Measurements from ENCODE around the gene FAM9B.
"Not testable (repeated sequence)": the region's sequence is repeated elsewhere in the genome, so short reads cannot be mapped to it uniquely, and the experiment has no call there.

Gene FAM9B

GRCh38 chrX:9033989-9034388, at the start of gene FAM9B:
FAM9B (minus strand) TSS chrX:9034127; CDS start chrX:9032986, 1,141 bp downstream.
- DNase-seq (ENCODE audit: low spot score), result no peak

- DNase-seq (ENCODE audit: low spot score), result no peak
These were observed 47.3 kb upstream of the FAM9B start for GRCh38 chrX:9081271-9081670.

- DNase-seq (ENCODE audit: low spot score), result no peak
These were observed 40.4 kb upstream of the FAM9B start for GRCh38 chrX:9074326-9074725.

- DNase-seq (ENCODE audit: low spot score), result no peak
These were observed 38.4 kb upstream of the FAM9B start for GRCh38 chrX:9072281-9072680.

GRCh38 chrX:9071031-9071650, 37.2 kb upstream of the FAM9B start:
- peak; percentile 89 for DNase-seq (ENCODE audit: low spot score)

GRCh38 chrX:9069573-9069972, 35.6 kb upstream of the FAM9B start:
- no peak for DNase-seq (ENCODE audit: low spot score)

- no peak for DNase-seq (ENCODE audit: low spot score)
These were observed 30.8 kb upstream of the FAM9B start for GRCh38 chrX:9064694-9065093.

- DNase-seq (ENCODE audit: low spot score), result no peak
These were observed 28.7 kb upstream of the FAM9B start for GRCh38 chrX:9062641-9063040.

- no peak for DNase-seq (ENCODE audit: low spot score)
These were observed 21.4 kb upstream of the FAM9B start for GRCh38 chrX:9055354-9055753.

- no peak for DNase-seq (ENCODE audit: low spot score)
These were observed 18.2 kb upstream of the FAM9B start for GRCh38 chrX:9052081-9052480.

GRCh38 chrX:9050331-9050730, 16.4 kb upstream of the FAM9B start:
- DNase-seq (ENCODE audit: low spot score), result no peak

GRCh38 chrX:9048801-9049200, 14.9 kb upstream of the FAM9B start:
- DNase-seq (ENCODE audit: low spot score), result no peak

GRCh38 chrX:9038244-9038643, 4.3 kb upstream of the FAM9B start:
- DNase-seq (ENCODE audit: low spot score), result no peak

GRCh38 chrX:9037296-9037695, 3.4 kb upstream of the FAM9B start:
- no peak for DNase-seq (ENCODE audit: low spot score)

- DNase-seq (ENCODE audit: low spot score), result no peak
These were observed 341 bp downstream of the FAM9B start for GRCh38 chrX:9033586-9033985.

GRCh38 chrX:9033179-9033578, 748 bp downstream of the FAM9B start:
- DNase-seq (ENCODE audit: low spot score), result no peak

- DNase-seq (ENCODE audit: low spot score), result no peak
These were observed 10.6 kb downstream of the FAM9B start for GRCh38 chrX:9023293-9023692.

GRCh38 chrX:9019151-9019550, 14.8 kb downstream of the FAM9B start:
- no peak for DNase-seq (ENCODE audit: low spot score)

GRCh38 chrX:9018332-9018731, 15.6 kb downstream of the FAM9B start:
- not testable (repeated sequence) for DNase-seq (ENCODE audit: low spot score)

GRCh38 chrX:9003041-9003440, 30.9 kb downstream of the FAM9B start:
- DNase-seq (ENCODE audit: low spot score), result no peak

- no peak for DNase-seq (ENCODE audit: low spot score)
These were observed 45.5 kb downstream of the FAM9B start for GRCh38 chrX:8988446-8988845.

- DNase-seq (ENCODE audit: low spot score), result no peak
These were observed 46.2 kb downstream of the FAM9B start for GRCh38 chrX:8987672-8988250.

GRCh38 chrX:8984231-8984630, 49.7 kb downstream of the FAM9B start:
- DNase-seq (ENCODE audit: low spot score), result no peak

GRCh38 chrX:8981723-8982122, 52.2 kb downstream of the FAM9B start:
- DNase-seq (ENCODE audit: low spot score), result no peak

Measured in COLO829 (cell line).